Measurements from ENCODE around the gene CYP27B1.
"Not testable (repeated sequence)": the region's sequence is repeated elsewhere in the genome, so short reads cannot be mapped to it uniquely, and the experiment has no call there.

The CYP27B1 gene

DNA sequence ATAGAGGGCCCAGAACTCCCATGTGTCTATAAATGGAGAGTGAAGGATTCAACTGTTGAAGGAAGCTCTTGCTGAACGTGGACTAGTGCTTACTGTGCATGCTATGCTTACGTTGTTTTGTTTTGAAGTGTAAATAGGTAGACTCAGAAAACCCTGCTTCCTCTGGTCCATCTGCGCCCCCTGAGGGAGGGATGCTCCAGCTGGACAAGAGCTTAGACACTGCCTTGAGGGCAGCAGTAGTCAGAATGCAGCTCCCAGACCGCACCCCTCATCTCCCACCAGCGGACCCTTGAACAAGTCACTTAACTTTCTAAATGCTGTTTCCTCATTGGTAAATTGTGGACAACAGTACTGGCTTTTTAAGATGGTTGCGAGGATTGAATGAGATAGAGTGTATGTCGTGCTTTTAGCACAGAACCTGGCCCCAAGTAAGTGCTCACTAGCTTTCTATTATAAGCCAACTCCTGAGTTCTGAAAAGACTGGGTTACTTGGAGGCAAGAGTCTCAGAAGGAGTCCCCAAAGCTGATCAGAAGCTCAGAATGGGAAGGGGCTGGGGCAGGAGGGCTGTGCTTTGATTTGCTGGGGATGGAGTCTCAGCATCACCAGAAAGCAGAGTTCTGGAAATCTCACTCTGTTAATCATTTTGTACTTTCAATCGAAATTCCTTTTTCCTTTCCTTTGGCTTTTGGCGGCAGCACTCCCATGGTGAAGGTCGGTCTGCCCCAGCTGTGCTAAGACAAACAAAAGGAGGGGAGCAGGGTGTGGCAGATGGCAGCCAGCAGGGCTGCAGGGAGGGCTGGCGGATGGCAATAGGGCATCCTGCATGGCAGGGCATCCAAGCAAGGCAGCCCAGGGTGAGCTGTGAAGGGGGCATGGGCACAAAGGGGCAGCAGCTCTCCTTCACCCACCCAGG, 43.9 kb downstream of the CYP27B1 start:
- no peak for DNase-seq (ENCODE audit: low read depth, low spot score)

DNA sequence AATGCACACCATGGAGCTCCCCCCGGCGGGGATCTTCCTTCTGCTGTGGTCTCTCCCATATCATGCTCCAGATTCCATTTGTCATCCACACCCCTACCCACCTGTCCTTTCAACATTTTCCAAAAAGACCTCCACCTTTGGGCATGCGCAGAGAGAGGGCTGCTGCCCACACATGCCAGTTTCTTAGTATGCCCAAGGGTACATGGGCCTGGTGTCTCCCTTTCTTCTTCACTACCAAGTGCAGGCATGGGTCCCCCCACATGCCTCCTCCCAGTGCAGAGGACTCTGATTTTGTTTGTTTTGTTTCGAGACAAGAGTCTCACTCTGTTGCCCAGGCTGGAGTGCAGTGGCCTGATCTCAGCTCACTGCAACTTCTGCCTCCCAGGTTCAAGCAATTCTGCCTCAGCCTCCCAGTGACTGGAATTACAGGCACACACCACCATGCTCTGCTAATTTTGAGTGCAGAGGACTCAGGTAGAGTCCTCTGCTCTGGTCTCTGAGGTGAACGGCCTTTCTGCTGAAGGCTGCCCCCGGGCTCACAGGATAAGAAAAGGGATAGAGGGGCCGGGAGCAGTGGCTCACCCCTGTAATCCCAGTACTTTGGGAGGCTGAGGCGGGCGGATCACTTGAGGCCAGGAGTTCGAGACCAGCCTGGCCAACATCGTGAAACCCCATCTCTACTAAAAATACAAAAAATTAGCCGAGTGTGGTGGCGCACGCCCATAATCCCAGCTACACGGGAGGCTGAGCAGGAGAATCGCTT, 44.9 kb downstream of the CYP27B1 start:
- not testable (repeated sequence) for DNase-seq (ENCODE audit: low read depth, low spot score)

DNA sequence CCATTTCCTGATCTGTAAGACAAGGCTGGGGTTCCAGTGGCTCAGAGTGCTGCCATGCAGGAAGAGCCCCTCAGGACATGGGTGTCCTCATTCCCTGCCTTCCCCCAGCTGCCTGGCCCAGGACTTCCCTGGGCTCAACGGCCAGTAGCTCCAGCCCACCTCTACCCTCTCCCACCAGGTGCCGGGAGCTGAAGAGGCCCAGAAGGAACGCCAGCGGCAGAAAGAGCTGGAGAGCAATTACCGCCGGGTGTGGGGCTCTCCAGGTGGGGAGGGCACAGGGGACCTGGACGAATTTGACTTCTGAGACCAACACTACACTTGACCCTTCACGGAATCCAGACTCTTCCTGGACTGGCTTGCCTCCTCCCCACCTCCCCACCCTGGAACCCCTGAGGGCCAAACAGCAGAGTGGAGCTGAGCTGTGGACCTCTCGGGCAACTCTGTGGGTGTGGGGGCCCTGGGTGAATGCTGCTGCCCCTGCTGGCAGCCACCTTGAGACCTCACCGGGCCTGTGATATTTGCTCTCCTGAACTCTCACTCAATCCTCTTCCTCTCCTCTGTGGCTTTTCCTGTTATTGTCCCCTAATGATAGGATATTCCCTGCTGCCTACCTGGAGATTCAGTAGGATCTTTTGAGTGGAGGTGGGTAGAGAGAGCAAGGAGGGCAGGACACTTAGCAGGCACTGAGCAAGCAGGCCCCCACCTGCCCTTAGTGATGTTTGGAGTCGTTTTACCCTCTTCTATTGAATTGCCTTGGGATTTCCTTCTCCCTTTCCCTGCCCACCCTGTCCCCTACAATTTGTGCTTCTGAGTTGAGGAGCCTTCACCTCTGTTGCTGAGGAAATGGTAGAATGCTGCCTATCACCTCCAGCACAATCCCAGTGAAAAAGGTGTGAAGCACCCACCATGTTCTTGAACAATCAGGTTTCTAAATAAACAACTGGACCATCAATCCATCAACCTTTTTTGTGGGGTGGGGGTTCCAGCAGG, 46.0 kb downstream of the CYP27B1 start:
- no peak for DNase-seq (ENCODE audit: low read depth, low spot score)

DNA sequence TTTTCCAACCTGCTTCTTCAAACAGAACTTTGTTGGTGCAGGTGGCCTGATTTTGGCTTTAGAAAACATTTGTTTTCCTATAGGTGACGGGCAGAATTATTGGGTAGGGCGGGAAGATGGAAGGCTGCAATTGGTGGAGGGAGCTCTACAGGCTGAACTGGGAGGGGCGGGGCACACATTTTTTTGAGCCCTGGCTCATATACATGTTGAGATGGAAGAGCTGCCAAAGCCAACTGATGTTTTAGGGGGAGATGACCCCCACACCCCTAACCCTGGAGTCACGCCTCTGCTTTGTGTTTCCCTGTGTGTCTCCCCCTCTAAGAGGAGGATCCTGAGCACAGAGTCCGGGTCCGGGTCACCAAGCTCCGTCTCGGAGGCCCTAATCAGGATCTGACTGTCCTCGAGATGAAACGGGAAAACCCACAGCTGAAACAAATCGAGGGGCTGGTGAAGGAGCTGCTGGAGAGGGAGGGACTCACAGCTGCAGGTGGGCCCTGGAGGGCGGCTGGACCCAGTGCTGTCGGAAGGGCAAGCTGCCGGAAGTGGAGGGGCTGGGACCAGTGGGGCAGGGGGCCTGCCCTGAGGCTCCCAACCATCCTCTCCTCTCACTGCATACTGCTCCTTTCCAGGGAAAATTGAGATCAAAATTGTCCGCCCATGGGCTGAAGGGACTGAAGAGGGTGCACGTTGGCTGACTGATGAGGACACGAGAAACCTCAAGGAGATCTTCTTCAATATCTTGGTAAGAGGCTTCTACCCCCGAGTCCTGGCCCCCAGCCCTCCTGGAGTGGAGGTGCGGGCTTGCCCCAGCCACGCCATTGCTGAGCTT, 46.9 kb downstream of the CYP27B1 start:
- no peak for DNase-seq (ENCODE audit: low read depth, low spot score)

DNA sequence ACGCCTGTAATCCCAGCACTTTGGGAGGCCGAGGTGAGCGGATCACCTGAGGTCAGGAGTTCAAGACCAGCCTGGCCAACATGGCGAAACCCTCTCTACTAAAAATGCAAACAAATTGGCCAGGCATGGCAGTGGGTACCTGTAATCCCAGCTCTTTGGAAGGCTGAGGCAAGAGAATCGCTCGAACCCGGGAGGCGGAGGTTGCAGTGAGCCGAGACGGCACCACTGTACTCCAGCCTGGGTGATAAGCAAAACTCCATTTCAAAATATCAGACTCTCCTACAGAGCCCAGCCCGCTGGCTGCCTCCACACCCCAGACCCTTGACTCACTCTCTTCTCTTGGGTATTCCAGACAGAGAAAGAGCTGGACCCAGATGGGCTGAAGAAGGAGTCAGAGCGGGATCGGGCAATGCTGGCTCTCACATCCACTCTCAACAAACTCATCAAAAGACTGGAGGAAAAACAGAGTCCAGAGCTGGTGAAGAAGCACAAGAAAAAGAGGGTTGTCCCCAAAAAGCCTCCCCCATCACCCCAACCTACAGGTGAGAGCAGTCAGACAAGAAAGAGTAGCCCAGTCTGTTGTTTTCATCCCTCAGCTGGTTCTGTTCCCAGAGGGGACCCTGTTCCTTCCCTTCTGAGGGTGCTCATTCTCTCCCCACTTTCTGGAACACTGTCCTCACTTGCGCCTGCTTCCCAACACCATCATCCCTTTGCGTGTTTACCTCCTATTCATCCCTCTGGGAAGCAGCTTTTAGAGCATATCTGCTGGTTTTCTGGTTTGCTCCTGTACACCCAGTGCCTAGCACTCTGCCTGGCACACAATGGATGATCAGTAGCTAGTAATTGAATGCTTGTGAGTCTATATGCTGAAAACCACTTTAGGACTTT, 48.0 kb downstream of the CYP27B1 start:
- DNase-seq (ENCODE audit: low read depth, low spot score): no peak

DNA sequence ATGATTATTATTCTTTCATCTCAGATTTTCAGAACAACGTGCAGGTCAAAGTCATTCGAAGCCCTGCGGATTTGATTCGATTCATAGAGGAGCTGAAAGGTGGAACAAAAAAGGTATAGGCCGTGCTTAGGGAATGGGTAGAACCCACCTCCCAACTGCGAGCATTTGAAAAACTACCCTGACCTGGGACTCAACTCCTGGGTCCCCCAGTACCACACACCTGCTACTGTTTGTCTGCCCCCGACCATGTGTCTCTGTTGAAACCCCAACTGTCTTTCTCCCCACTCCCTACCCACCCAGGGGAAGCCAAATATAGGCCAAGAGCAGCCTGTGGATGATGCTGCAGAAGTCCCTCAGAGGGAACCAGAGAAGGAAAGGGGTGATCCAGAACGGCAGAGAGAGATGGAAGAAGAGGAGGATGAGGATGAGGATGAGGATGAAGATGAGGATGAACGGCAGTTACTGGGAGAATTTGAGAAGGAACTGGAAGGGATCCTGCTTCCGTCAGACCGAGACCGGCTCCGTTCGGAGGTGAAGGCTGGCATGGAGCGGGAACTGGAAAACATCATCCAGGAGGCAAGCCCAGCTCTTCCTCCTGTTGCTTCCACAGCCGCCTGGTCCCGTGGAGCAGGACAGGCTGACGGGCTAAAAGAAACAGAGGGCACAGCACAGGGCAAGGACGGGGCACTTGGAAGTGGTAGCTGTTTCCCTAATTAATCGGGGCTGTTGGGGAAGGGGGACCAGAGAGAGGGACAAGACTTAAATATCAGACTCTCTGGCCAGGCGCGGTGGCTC, 48.8 kb downstream of the CYP27B1 start:
- no peak for DNase-seq (ENCODE audit: low read depth, low spot score)

DNA sequence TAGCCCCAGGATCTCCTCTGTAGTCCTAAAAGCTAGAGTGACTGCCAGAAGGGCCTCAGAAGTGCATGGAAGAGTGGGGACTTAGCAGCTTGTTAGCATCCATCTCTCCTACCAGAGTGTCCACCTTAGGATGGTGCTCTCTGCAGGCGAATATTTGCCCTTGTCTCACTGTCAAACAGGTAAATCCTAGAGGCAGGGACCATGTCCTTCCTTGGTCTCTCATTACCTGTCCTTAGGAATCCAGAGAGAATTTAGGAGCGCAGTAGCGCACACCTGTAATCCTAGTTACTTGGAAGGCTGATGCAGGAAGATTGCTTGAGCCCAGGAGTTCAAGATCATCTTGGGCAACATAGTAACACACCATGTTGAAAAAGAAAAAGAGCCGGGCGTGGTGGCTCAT, 49.7 kb downstream of the CYP27B1 start:
- no peak for DNase-seq (ENCODE audit: low read depth, low spot score)

DNA sequence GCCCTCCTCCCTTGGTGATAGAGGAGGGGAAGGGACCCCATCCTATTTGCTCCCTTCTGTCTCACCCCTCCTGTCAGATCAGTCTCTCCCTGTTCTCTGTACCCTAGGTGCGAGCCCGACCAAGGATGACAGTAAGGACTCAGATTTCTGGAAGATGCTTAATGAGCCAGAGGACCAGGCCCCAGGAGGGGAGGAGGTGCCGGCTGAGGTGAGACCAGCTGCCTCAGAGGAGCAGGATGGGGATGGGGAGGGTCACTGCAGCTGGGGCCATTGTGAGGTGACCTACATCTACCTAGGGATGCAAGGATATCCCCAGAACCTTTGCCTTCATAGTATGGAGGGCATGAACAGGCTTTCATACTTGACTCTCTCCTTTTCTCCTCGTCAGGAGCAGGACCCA, 50.6 kb downstream of the CYP27B1 start:
- no peak for DNase-seq (ENCODE audit: low read depth, low spot score)

DNA sequence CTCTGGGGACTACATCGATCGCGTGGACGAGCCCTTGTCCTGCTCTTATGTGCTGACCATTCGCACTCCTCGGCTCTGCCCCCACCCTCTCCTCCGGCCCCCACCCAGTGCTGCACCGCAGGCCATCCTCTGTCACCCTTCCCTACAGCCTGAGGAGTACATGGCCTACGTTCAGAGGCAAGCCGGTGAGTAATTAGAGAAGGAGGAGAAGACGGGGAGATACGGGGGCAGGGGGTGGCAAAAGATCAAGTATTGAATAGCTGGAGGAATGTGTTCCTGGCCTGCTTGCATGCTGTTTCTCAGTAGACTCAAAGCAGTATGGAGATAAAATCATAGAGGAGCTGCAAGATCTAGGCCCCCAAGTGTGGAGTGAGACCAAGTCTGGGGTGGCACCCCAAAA, 51.1 kb downstream of the CYP27B1 start:
- DNase-seq (ENCODE audit: low read depth, low spot score): no peak

DNA sequence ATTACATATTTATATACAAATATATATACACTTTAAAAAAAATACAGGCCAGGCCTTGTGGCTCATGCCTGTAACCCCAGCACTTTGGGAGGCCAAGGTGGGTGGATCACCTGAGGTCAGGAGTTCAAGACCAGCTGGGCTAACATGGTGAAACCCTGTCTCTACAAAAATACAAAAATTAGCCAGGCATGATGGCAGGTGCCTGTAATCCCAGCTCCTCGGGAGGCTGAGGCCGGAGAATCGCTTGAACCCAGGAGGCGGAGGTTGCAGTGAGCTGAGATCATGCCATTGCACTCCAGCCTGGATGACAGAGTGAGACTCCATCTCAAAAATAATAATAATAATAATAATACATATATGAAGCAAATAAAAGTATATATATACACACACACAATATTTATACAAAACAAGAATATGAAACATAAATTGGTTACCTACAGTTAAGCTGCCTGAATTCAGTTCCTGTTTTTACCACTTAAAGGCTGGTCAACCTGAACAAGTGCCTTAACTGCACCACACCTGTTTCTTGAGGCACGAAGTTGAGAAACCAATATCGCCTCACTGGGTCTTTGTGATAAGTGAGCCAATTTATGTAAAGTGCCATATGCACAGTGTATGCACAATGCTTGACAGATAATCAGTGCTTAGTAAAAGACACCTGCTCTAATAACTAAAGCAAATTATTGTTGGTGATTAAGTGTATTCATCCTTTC, 51.7 kb downstream of the CYP27B1 start:
- not testable (repeated sequence) for DNase-seq (ENCODE audit: low read depth, low spot score)

DNA sequence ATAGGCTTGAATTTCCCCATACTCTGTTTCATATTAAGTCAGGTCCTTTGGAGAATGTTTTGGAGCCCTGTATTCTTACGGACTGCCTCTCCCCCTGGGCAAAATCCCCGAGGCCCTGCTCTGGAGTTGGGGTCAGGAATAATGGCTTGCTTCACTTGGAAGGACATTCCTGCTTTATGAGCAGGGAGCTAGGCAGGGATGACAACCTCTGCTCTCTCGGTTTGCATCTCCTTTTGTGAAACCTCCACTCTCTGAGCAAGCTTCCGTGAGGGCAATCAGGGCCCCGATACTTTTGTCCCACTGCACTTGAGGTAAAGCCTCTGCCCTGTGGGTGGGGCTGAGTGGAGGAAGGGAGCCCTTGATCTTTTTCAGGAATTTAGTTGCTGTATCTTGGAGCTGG, 53.7 kb downstream of the CYP27B1 start:
- DNase-seq (ENCODE audit: low read depth, low spot score): no peak

DNA sequence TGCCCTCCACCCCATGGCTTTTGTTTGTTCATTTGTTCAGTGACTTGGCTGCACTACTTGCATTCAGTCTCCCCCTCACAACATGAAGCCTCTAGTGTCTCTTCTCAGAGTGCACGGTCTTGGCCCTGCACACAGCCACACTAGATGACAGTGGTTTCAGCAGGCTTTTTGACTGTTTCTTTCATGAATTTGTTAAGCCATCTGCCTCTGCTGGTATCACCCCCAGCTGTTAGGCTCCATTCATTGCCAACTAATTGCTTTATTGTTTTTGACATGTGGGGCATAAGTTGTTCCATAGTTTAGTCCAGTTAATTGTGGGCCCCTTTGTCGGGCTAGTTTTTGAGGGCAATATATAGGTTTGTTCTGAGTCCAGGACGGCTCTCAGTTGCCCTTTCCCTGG, 54.2 kb downstream of the CYP27B1 start:
- DNase-seq (ENCODE audit: low read depth, low spot score): no peak
